K562 (cell line): ENCODE data around the gene TFDP1. TPM values are rescaled to one million over a fixed set of nuclear protein-coding genes. Genes with fewer than 3 reads are reported as not detected.
A peak's percentile ranks its signal among the peaks of the same experiment; 100 is the strongest.

ENCODE experiments used
- ATAC-seq: fragments of 200-7000 bp; cut with Tn5 transposase; 3 replicates; pipeline ENCODE4 v1.9.1; 2020; ENCODE audit warnings: moderate library complexity
- BruUV-seq: library from RNA; stranded (reverse); fragments of 400-500 nt; replicated peaks from 2 replicates; lab custom pipeline; 2021; lab: Mats Ljungman, UMichigan
- CTCF ChIA-PET: fragments of 300-600 bp; formaldehyde crosslinking; extraction: SDS; loops from one replicate; lab custom pipeline; 2021; ENCODE audit warnings: low intra/inter-chr PET ratio; lab: Yijun Ruan, JAX
- POLR2A ChIA-PET: fragments of 300-600, 350-650 bp; sonication (Branson Sonifier 250); formaldehyde crosslinking; extraction: SDS; loops from one replicate; lab custom pipeline; 2021; ENCODE audit warnings: antibody characterized with exemption, inconsistent platforms; lab: Yijun Ruan, JAX
- DNase-seq, 4 experiments: peaks; one replicate each; pipeline versions ENCODE4 v3.0.0 to v3.0.0-alpha.2; 2011 to 2018; ENCODE audit warnings: low spot score in 3 of 4, mixed read lengths in 3 of 4; ENCODE audit errors: extremely low read depth in 1 of 4
- FAIRE-seq: peaks from 2 replicates; lab custom pipeline; 2011; peaks lifted over from hg19 to GRCh38; lab: Jason Lieb, UNC
- H2AFZ ChIP-seq: 2 replicates; pipeline ENCODE4 v1.6.0; 2011; ENCODE audit warnings: low read depth, low read length, control low read depth, inconsistent platforms
- H3K27ac ChIP-seq: fragments of 200-600 bp; 3 replicates; pipeline ENCODE4 v1.8.0; 2011; ENCODE audit warnings: low read depth, mild to moderate bottlenecking, control low read depth, inconsistent platforms, low read length, moderate library complexity, mixed read lengths; ENCODE audit errors: extremely low read depth
- H3K27me3 ChIP-seq, 2 experiments: fragments of 300-600 bp in 1 of 2; 2 replicates in 1 of 2; 3 replicates in 1 of 2; pipeline versions ENCODE4 v1.6.0 to v1.8.0; 2011; ENCODE audit warnings: inconsistent platforms in 2 of 2, low read length in 2 of 2, mild to moderate bottlenecking in 1 of 2, mixed read lengths in 1 of 2, moderate library complexity in 1 of 2; ENCODE audit not compliant: control insufficient read depth in 2 of 2, insufficient read depth in 2 of 2
- H3K36me3 ChIP-seq: fragments of 300-600 bp; 3 replicates; pipeline ENCODE4 v1.8.0; 2011; ENCODE audit warnings: mild to moderate bottlenecking, low read length, inconsistent platforms; ENCODE audit not compliant: control insufficient read depth, insufficient read depth
- H3K4me1 ChIP-seq, 2 experiments: fragments of 200-600 bp in 1 of 2; replicated peaks in 1 of 2; 2 replicates in 1 of 2; 3 replicates in 1 of 2; pipeline versions ENCODE4 v1.5.1 to v1.8.0; 2011; ENCODE audit warnings: inconsistent platforms in 2 of 2, low read length in 2 of 2, mild to moderate bottlenecking in 1 of 2, mixed read lengths in 1 of 2, moderate library complexity in 1 of 2; ENCODE audit not compliant: control insufficient read depth in 2 of 2, insufficient read depth in 2 of 2
- H3K4me2 ChIP-seq: 2 replicates; pipeline ENCODE4 v1.6.1; 2011; ENCODE audit warnings: low read length, control low read depth, inconsistent platforms, mixed read lengths; ENCODE audit not compliant: insufficient read depth
- H3K4me3 ChIP-seq: fragments of 200-600 bp; sonication (generic), shearing (Covaris generic); 2 replicates; pipeline ENCODE4 v1.5.1; 2016; ENCODE audit warnings: control low read depth, inconsistent platforms
- H3K79me2 ChIP-seq: fragments of 200-600 bp; 3 replicates; pipeline ENCODE4 v1.8.0; 2011; ENCODE audit warnings: low read length, inconsistent platforms; ENCODE audit not compliant: control insufficient read depth, insufficient read depth
- H3K9ac ChIP-seq, 2 experiments: 2 replicates each; pipeline versions ENCODE4 v1.6.0 to v1.6.1; 2011; ENCODE audit warnings: low read depth in 2 of 2, low read length in 2 of 2, control low read depth in 1 of 2, inconsistent platforms in 1 of 2, mild to moderate bottlenecking in 1 of 2, mixed read lengths in 1 of 2; ENCODE audit not compliant: insufficient read depth in 1 of 2
- H3K9me1 ChIP-seq: one replicate; pipeline ENCODE4 v1.6.0; 2011; ENCODE audit warnings: inconsistent platforms, mild to moderate bottlenecking, low read length, moderate library complexity; ENCODE audit not compliant: control insufficient read depth, insufficient read depth
- H3K9me3 ChIP-seq: replicated peaks from 2 replicates; pipeline ENCODE4 v1.5.1; 2011; ENCODE audit warnings: low read depth, low read length, inconsistent platforms; ENCODE audit not compliant: control insufficient read depth, insufficient read depth
- H4K20me1 ChIP-seq: replicated peaks from 2 replicates; pipeline ENCODE4 v1.6.1; 2011; ENCODE audit warnings: low read length, inconsistent platforms, mixed read lengths; ENCODE audit not compliant: control insufficient read depth, insufficient read depth
- ESRRA ChIP-seq: fragments of 450-650 bp; IDR thresholded peaks from 2 replicates; pipeline ENCODE4 v1.6.1; 2014; ENCODE audit warnings: low read depth, mild to moderate bottlenecking, moderate library complexity, borderline replicate concordance
- HDAC2 ChIP-seq: fragments of 450-650 bp; IDR thresholded peaks from 2 replicates; pipeline ENCODE4 v1.6.1; 2016; ENCODE audit warnings: mild to moderate bottlenecking
- HMGN3 ChIP-seq: IDR thresholded peaks from 2 replicates; pipeline ENCODE4 v1.6.1; 2011; ENCODE audit warnings: borderline replicate concordance, low read depth, mild to moderate bottlenecking, mixed read lengths, low read length; ENCODE audit not compliant: insufficient read length; ENCODE audit errors: extremely low read depth
- POLR2G ChIP-seq: fragments of 200-400 bp; formaldehyde crosslinking; IDR thresholded peaks from 2 replicates; pipeline ENCODE4 v1.6.1; 2017; ENCODE audit warnings: low read depth, mild to moderate bottlenecking, antibody characterized with exemption, low read length, moderate library complexity
- RBM17 ChIP-seq: fragments of 200-400 bp; formaldehyde crosslinking; IDR thresholded peaks from 2 replicates; pipeline ENCODE4 v1.6.1; 2017; ENCODE audit warnings: low read depth, mild to moderate bottlenecking, low read length, borderline replicate concordance
- WGBS: fragments of 100-300 bp; shearing (Covaris generic); methylation state at CpG from one replicate; pipeline ENCODE4 v1.1.6; 2016; ENCODE audit warnings: low coverage, mixed read lengths; ENCODE audit not compliant: insufficient coverage; ENCODE audit errors: missing lambda C conversion rate; 5-methylcytosine and 5-hydroxymethylcytosine counted together
- in situ Hi-C: fragments of 300-500 bp; cut with MboI; formaldehyde crosslinking; loops from 4 replicates; pipeline ENCODE4 v1.15.0; 2018; ENCODE audit warnings: inconsistent platforms, mixed read lengths
- intact Hi-C: fragments of 100-400 bp; cut with micrococcal nuclease; formaldehyde crosslinking; loops from 2 replicates; pipeline ENCODE4 v1.14.2; 2022
- polyA plus RNA-seq, 8 experiments: library from polyadenylated mRNA; depleted of rRNA in 4 of 8; stranded (reverse) in 5 of 8; unstranded in 3 of 8; fragments of >200 nt; fragmentation: Nextera tagmentation in 2 of 8; fragmentation: Illumina TruSeq in 1 of 8; extraction: Ambion mirVana in 2 of 8; extraction: Trizol in 1 of 8; gene quantifications; 2 replicates each; pipeline versions ENCODE4 v1.2.1 to v1.2.3, GENCODE V29; 2011 to 2014; ENCODE audit warnings: inconsistent platforms in 1 of 8, missing spikeins in 1 of 8
- total RNA-seq, 7 experiments: library from RNA; depleted of rRNA in 6 of 7; stranded (reverse); fragments of >200 nt in 6 of 7; fragmentation: Illumina TruSeq in 2 of 7; extraction: Trizol in 2 of 7; gene quantifications; 2 replicates each; pipeline versions ENCODE4 v1.2.1 to v1.2.3, GENCODE V29; 2011 to 2021; ENCODE audit warnings: low replicate concordance in 1 of 7

TFDP1 gene
- total and polyA plus RNA-seq, 9 of the 15 experiments (the other 6 are each of a cell fraction or from before 2014, with no cell fraction given) = 33.8 to 145 (median 69.1) TPM

DNA sequence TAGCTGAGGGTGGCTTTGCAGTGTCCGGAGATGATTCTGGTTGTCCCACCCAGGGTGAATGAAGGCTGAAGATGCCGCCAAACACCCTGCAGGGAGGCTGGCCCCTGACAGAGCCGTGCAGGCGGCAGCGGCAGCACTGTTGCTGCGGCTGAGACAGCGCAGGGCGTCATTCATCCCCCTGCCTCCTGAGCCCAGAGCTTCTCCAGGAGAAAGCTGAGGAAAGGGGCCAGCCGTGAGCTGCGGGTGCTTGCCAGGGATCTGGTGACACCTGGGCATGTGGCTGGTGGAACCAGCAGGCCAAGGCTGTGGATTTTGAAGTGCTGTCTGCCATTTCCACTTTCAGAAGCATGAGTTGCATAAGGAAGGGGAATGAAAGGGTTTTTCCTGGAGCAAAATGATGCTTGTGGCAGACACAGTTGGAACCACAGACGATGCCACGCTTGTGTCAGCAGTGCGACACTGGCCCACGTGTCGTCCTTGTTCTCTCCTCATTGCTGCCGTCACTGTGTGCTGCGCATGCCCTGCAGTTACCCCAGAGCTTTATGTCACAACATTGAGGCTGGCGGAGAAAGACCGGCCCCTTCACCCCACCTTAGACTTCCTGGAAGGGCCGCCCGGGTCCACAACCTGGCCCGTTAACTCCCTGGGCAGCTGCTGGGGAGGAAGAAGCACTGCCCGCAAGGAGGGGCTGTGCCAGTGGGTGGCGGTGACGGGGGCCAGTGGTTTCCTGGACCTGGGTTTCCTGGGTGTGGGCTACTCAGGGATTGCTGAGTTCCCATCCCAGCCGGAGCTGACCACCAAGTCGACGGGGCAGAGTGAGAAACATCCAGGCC is 22.7 kb downstream of the TFDP1 start:
- DNase-seq = no peak
- BruUV-seq = no TSS peak
- Histone ChIP-seq H3K9me1 (no peaks in the 10 kb centered on the region), H3K27me3 (no peaks in the 10 kb centered on the region), H3K9me3 (no peaks in the 10 kb centered on the region), H3K36me3 (peaks cover 61% of the 10 kb centered on the region; the same call in 2 of the 3 replicates), H4K20me1 (no peaks in the 10 kb centered on the region; the same call in 1 of the 2 replicates), H3K79me2 (peaks cover 91% of the 10 kb centered on the region), H3K9ac (no peak overlapping the region), H3K4me2 (no peak overlapping the region), H3K4me3 (no peak overlapping the region), H2AFZ (no peak overlapping the region), H3K27ac (no peak overlapping the region), H3K4me1 (peaks cover 0 to 6% of the 10 kb centered on the region in 2 experiments; a peak in 2 of 5 replicates)
- TF ChIP-seq RBM17 (no peak), POLR2G (peak; percentile 9; the same call in 1 of the 2 replicates), HDAC2 (no peak), ESRRA (no peak), HMGN3 (no peak)
- no peak for FAIRE-seq
- intact Hi-C loops = no loop called here
- 87% methylated on average over 17 of the region's 28 CpGs for WGBS
- CTCF ChIA-PET = no interaction called here
- POLR2A ChIA-PET = no interaction called here
- no peak for ATAC-seq
- in situ Hi-C loops = no loop called here
